Measurements from ENCODE around the gene WWOX. TPM values are rescaled to one million over a fixed set of nuclear protein-coding genes. Genes with fewer than 3 reads are reported as not detected.

WWOX gene
- total and polyA plus RNA-seq, 2 of the 4 experiments (the other 2 are of a cell fraction), result 2.7 to 5.4 TPM

- no peaks in the 10 kb centered on the region for H3K36me3 ChIP-seq (ENCODE audit: control insufficient read depth, insufficient read depth, low read length)
- H3K56ac ChIP-seq (ENCODE audit: extremely low read depth, insufficient read depth, low read length), result no peak overlapping the region
- no peak overlapping the region for H4K5ac ChIP-seq (ENCODE audit: low read depth, low read length)
- H4K91ac ChIP-seq (ENCODE audit: insufficient read depth, low read depth, low read length), result no peak overlapping the region
- H3K23ac ChIP-seq (ENCODE audit: low read depth, low read length), result no peak overlapping the region
- intact Hi-C loops (cut with micrococcal nuclease) (no loop called here), in situ Hi-C loops (cut with MboI; ENCODE audit: low sequenced_read_pairs) (no loop called here), dilution Hi-C loops (cut with HindIII; ENCODE audit: low sequenced_read_pairs, unreplicated experiment) (no loop called here)
- ATAC-seq (ENCODE audit: low read depth) (no peak), DNase-seq (no peak)
- no peak overlapping the region for H2AK9ac ChIP-seq (replicated peaks; ENCODE audit: low read depth, low read length, poor library complexity)
- H3K4ac ChIP-seq (ENCODE audit: low read depth, low read length), result no peak overlapping the region
- no peak overlapping the region for H2AFZ ChIP-seq (replicated peaks; ENCODE audit: low read length, poor library complexity)
- no peak overlapping the region for H3K18ac ChIP-seq (ENCODE audit: low read depth, low read length)
- H3K27me3 ChIP-seq (ENCODE audit: control insufficient read depth, insufficient read depth, low read length), result no peaks in the 10 kb centered on the region
- H3K79me1 ChIP-seq (ENCODE audit: low read depth in 1 of 2, low read length in 2 of 2), result no peaks in the 10 kb centered on the region
- ChIA-PET CTCF (interaction anchor here (0.6 kb wide), 1 partner anchor 13 kb away, joined by 3 read pairs; no protein-coding TSS in a partner anchor), POLR2A (ENCODE audit: unreplicated experiment) (no interaction called here)
- no peak overlapping the region for H2BK20ac ChIP-seq (ENCODE audit: low read depth, low read length)
- H3K4me3 ChIP-seq (ENCODE audit: insufficient read depth, low read depth, low read length), result no peak overlapping the region
- no peak overlapping the region for H2BK5ac ChIP-seq (ENCODE audit: low read depth, low read length, poor library complexity, severe bottlenecking)
- TF ChIP-seq MAZ (IDR thresholded peaks at IDR 0.05; ENCODE audit: borderline replicate concordance, low read depth, low read length) (no peak), RFX5 (IDR thresholded peaks at IDR 0.05; ENCODE audit: low read depth, low read length) (no peak), CTCF (conservative IDR thresholded peaks at IDR 0.05; ENCODE audit: low read depth, low read length) (no peak), SMC3 (IDR thresholded peaks at IDR 0.05; ENCODE audit: low read depth, low read length) (no peak), BHLHE40 (IDR thresholded peaks at IDR 0.05; ENCODE audit: low read depth, low read length) (no peak), FOS (IDR thresholded peaks at IDR 0.05; ENCODE audit: low read depth, low read length) (no peak), RAD21 (IDR thresholded peaks at IDR 0.05; ENCODE audit: low read length) (no peak), NFE2L2 (IDR thresholded peaks at IDR 0.05; ENCODE audit: low read depth, low read length) (no peak), RCOR1 (IDR thresholded peaks at IDR 0.05; ENCODE audit: insufficient replicate concordance, low read length) (no peak), POLR2A (IDR thresholded peaks at IDR 0.05; ENCODE audit: low read depth, low read length) (no peak), CEBPB (IDR thresholded peaks at IDR 0.05; ENCODE audit: low read depth, low read length) (no peak), ELK1 (IDR thresholded peaks at IDR 0.05; ENCODE audit: borderline replicate concordance, low read depth, low read length) (no peak), MAFK (IDR thresholded peaks at IDR 0.05; ENCODE audit: low read depth, low read length) (no peak), MXI1 (IDR thresholded peaks at IDR 0.05; ENCODE audit: borderline replicate concordance, low read depth, low read length) (no peak), CHD1 (IDR thresholded peaks at IDR 0.05; ENCODE audit: low read depth, low read length) (no peak), USF2 (IDR thresholded peaks at IDR 0.05; ENCODE audit: low read depth, low read length) (no peak)
- H3K9ac ChIP-seq (ENCODE audit: low read depth, low read length), result no peak overlapping the region
- H3K27ac ChIP-seq (ENCODE audit: insufficient read depth, low read length), result no peak overlapping the region
- 51% methylated on average over 2 of the region's 4 CpGs; no CpG with 5 or more reads in 1 of the 2 experiments for WGBS, 2 experiments (ENCODE audit: extremely low coverage in 2 of 2, insufficient read length in 1 of 2)
- H4K8ac ChIP-seq (ENCODE audit: low read depth in 2 of 2, low read length in 2 of 2), result no peak overlapping the region
- H3K4me1 ChIP-seq (ENCODE audit: control insufficient read depth, insufficient read depth, low read length), result no peaks in the 10 kb centered on the region
- H3K9me3 ChIP-seq (ENCODE audit: control insufficient read depth, insufficient read depth, low read length), result peaks cover 22% of the 10 kb centered on the region
- H2BK15ac ChIP-seq (ENCODE audit: low read depth, low read length), result no peak overlapping the region
- H2AK5ac ChIP-seq (ENCODE audit: low read depth, low read length), result no peak overlapping the region
- no TSS peak for BruUV-seq (replicated peaks)
- H3K14ac ChIP-seq (replicated peaks; ENCODE audit: low read depth, low read length), result no peak overlapping the region
- no peaks in the 10 kb centered on the region for H4K20me1 ChIP-seq (ENCODE audit: insufficient read depth, low read length)
- no peaks in the 10 kb centered on the region for H3K9me1 ChIP-seq (ENCODE audit: insufficient read depth, low read length)
- H3K4me2 ChIP-seq (ENCODE audit: low read depth, low read length), result no peak overlapping the region
- no peak overlapping the region for H2BK120ac ChIP-seq (ENCODE audit: low read depth, low read length)
These were observed 771.8 kb downstream of the WWOX start for GRCh38 chr16:78871241-78871640.
